ENCODE results near the gene PPP2R3A.
"Not testable (repeated sequence)": the region's sequence is repeated elsewhere in the genome, so short reads cannot be mapped to it uniquely, and the experiment has no call there.

DNA sequence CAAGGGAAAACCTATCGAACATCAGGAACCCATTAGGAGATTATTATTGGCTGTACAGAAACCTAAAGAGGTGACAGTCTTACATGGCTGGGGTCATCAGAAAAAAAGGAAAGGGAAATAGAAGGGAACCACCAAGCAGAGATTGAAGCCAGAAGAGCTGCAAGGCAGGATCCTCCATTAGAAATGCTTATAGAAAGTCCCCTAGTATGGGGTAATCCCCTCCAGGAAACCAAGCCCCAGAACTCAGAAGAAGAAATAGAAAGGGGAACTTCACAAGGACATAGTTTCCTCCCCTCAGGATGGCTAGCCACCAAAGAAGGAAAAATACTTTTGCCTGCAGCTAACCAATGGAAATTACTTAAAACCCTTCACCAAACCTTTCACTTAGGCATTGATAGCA lies 27.8 kb upstream of the PPP2R3A start:
- not testable (repeated sequence) for TF ChIP-seq POLR2AphosphoS5 (IDR thresholded peaks at IDR 0.05; ENCODE audit: low read depth, low read length); POLR2A (IDR thresholded peaks at IDR 0.05; ENCODE audit: low read depth, low read length); TAF1 (IDR thresholded peaks at IDR 0.05; ENCODE audit: borderline replicate concordance, low read depth, low read length)

Data from GM12892 (cell line).